Stimulated activated CD8-positive, alpha-beta memory T cell treated with anti-CD3 and anti-CD28 coated beads, Interleukin-15, amount 100 ng/mL, for 4 hours (primary cell): Measurements from ENCODE around the gene IL1R2.

Experiments used
- DNase-seq, 2 donors: peaks; one replicate each; pipeline ENCODE4 v3.0.0-alpha.2; 2020; ENCODE audit warnings: low read depth in 2 of 2

IL1R2 gene

DNA sequence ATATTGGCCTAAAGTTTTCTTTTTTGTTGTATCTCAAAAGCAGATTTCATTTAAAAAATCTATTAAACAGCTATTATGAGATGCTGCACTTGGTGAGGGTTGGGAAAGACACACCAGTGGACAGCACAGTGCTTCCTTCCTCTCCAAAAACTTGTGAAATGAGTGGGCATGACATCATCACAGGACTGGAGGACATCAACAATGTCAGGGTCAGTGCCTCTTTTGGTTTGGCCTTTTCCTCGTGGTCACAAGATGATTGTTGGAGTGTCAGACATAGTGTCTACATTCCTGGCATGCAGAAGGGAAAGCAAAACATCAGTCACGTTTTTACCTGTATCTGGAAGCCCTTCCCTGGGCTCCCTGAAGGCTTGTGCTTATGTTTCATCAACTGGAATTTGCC lies 49.6 kb downstream of the IL1R2 start:
- no peak for DNase-seq

- DNase-seq, result no peak
These were observed 50.7 kb downstream of the IL1R2 start for GRCh38 chr2:102042196-102043081.

GRCh38 chr2:102043560-102043959 lies 51.8 kb downstream of the IL1R2 start:
- no peak for DNase-seq

DNA sequence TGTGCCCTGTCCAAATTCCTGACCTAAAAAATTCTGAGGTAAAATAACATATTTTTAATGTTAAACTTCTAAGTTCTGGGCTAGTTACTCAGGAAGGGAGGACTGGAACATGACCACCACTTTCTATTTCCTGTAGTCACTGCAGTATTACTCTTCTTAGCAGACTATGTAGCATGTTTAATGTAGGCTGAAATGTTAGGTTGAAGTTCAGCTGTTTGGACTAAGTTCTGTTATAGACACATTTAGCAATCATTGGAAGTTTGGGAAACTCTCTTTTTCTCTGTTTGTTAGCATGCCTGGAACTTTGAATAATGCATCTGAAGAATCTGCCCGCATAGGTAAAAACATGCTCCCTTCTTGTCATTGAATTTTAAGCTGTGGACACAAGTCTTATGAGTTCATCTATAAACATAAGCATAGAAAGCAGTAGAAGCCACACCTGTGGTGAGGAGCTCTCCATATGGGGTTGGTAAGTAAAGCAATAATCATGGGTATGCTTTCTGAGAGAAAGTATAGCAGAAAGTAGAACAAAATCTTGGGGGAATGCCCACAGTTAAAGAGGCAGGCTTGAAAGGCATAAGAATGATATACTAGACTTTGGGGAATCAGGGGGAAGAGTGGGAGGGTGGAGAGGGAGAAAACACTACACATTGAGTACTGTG lies 52.6 kb downstream of the IL1R2 start:
- DNase-seq, result no peak

DNA sequence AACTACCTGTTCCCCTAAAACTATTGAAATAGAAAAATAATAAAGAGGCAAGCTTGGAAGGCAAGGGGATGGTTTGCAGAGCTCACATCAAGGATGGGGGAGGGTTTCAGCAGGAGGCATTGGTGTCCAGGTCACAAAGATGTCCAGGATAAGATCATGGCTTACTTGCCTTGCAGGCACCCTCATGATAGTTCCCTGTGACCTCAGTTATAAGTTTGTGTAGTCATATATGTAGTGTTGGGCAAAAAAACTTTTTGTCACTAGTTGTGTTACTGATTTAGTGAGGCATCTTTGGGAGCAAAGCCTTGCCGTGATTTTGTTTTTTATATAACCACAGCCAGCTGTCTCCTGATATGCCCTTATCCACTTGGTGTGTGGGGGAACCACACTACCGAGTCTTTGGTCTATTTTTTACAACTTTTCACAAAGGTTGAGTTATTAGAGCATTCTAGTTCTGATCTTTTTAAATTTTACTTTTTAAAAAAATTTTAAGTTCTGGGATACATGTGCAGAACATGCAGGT lies 53.3 kb downstream of the IL1R2 start:
- DNase-seq, result no peak

- DNase-seq, result no peak
These were observed 53.9 kb downstream of the IL1R2 start for GRCh38 chr2:102045697-102046096.

- no peak for DNase-seq
These were observed 54.6 kb downstream of the IL1R2 start for GRCh38 chr2:102046135-102046986.

- DNase-seq, result no peak
These were observed 56.7 kb downstream of the IL1R2 start for GRCh38 chr2:102048465-102048864.

DNA sequence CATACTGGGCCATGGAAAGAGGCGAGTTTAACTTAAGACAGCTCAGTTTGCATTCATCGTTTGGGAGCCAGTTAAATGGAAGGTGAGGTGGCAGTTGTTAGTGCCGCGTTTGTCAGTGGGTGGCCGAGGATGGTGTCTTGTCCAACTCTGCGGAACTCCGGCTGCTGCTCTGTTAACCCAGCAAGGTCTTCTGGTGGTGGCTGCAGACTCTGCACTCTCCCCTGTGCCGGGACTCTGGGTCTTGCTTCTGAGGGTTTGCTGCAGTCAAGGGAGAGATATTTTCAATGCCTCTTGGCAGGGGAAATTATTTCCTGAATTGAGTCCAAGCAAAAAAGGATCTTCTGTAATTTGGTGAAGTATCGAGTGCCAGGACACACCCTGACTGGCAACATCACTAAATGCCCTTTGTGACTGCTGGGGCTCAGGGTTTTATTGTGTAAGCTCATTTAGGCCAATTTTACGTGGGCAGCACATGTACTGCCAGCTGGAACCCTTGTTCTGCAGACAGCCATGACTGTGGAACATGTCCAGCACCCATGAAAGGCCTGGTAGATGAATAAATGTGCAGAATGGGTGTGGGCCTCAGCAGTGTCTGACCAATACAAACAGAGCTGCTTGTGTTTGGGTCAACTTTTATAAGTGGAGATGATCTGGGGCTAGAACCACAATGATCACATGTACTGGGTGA lies 58.1 kb downstream of the IL1R2 start:
- no peak for DNase-seq

DNA sequence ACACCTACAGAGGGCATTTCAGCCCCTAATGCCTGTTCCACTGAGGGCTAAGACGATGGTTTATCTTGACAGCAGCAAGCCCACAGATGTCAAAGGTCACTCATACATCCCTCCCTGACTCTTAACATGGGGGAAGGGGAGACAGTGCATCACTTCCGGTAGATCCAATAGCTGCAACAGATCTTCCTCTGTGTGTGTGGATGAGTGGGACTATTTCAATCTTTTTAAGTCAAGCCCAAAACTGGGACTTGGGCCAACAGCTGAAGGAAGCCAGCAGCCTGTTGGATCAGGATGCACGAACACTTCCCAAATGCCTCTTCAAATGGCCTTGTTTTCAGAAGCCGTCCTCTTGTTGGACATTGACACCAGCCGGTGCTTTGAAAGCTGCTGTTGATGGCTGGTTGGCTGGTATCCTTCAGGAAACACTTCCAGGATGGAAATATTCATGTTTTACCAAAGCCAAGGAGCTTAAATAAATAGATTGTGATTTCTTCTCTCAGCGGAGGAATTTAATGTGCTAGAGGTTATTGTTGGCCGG lies 59.2 kb downstream of the IL1R2 start:
- DNase-seq, result no peak

DNA sequence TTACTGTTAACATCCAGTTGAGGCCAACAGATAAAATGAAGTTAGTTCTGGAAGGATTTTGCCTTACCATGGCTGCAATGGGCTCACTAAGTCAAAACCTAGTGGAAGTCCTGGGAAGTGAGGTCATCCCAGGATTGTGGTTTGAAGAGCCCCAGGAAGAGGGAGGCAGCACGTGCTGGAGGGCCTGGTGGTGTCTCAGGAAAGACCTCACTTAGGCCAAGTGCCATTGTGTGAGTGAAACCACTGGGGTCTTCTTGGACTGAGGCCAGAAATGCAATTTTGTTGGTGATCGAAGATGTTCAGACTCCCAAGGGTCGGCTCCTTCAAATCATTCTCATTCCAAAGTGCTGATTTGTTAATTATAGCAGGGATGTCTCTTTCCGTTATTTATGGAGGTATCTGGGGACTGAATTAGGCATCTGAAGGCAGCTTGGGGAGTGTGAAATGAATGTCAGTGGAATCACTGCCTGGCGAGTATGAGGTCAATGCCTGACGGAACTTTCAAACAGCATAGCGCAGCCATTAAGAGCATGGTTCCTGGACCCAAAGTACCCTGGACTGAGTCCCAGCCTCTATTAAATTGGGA lies 60.0 kb downstream of the IL1R2 start:
- no peak for DNase-seq

- no peak for DNase-seq
These were observed 60.6 kb downstream of the IL1R2 start for GRCh38 chr2:102052365-102052764.

DNA sequence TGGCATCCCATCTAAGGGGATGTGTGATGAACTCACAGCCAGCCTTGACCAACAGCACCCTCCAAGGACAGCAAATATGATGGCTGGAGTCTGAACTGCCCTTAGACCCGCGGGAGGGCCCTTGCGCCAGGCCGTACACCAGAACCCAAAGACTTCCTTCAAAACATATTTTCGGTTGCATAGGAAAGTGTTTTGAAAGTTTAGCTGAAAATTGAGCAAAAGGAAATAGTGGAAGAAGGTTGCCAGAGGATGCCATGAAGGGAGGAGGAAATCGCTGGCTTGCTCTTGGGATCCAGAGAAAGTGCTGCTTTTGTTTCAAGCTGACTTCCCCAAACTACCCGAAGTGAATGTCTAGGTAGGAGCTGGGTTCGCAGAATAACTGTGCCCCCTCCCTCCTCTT lies 61.3 kb downstream of the IL1R2 start:
- DNase-seq, result no peak

- no peak for DNase-seq
These were observed 63.7 kb downstream of the IL1R2 start for GRCh38 chr2:102055346-102055990.

GRCh38 chr2:102056079-102056581 lies 64.4 kb downstream of the IL1R2 start:
- no peak for DNase-seq

- no peak for DNase-seq
These were observed 65.9 kb downstream of the IL1R2 start for GRCh38 chr2:102057502-102058292.

DNA sequence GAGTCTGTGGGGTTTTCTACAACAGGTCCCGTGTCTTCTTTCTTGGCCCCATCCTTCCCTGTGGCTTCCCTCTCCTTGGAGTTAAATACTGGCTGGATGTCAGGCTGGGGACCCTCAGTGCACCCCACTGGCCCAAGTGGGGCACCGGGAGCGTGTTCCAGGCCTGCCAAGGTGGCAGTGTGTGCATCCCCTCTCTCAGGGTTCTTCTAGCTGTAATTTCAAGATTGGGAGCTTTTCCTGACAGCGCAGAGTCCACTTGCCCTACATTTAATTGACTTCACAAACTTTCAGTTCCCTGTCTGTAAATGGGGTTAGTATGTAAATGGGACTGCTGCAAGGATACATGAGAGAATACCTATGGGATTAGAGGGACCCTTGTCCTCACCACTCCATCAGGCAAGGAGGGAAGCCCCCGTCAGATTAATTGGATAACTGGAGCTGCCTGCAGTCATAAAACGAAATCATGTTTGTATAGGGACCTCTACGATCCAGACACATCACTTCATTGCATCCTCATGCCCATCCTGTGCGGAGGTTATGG lies 66.6 kb downstream of the IL1R2 start:
- no peak for DNase-seq

- no peak for DNase-seq
These were observed 67.4 kb downstream of the IL1R2 start for GRCh38 chr2:102059151-102059550.

DNA sequence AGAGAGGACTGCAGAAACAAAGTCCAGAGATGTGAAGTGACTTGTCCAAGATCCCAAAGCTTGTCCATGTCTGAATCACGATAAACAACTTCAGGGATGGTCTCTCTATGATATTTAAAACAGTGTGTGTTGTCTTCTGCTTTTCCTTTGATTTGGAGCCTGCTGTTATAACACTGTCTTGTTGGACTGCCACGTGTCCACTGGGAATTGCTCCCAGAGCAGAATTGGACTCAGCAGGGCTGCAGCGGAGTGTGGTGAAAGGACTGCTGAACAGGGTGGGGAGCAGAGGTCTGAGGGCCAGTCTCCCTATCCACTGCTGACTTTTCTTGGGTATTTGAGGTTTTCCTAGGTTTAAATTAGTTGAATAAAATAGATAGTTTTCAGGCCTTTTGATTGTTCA lies 68.3 kb downstream of the IL1R2 start:
- no peak for DNase-seq
